ENCODE results near the gene SLC25A26. TPM values are rescaled to one million over a fixed set of nuclear protein-coding genes. Genes with fewer than 3 reads are reported as not detected.
"Not testable (repeated sequence)": the region's sequence is repeated elsewhere in the genome, so short reads cannot be mapped to it uniquely, and the experiment has no call there.

SLC25A26 gene
- total RNA-seq, 4 donors from 2014 or later, result 4.2 to 17.3 (median 12.2) TPM

DNA sequence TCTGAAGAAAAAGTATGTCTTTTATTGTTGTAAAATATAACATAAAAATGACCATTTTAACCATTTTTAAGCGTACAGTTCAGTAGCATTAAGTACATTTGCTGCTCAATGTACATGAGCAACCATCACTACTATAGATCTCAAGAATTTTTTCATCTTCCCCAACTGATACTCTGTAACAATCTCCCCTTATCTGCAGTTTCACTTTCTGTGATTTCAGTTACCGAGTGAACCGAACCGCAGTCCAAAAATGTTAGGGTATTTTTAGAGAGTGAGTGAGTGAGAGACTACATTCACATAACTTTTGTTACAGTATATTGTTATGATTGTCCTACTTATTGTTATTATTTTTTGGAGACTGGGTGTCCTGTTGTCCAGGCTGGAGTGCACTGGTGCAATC, 9.0 kb upstream of the SLC25A26 start:
- 71 to 77% methylated on average over 4 of the region's 4 CpGs for WGBS, 2 donors (ENCODE audit: low coverage in 1 of 2)
- in situ Hi-C loops (cut with MboI; ENCODE audit: low pct_ligation_motif_present in 1 of 4, low pct_unique_long_range_greater_than_20kb in 1 of 4, low sequenced_read_pairs in 3 of 4), result no loop called here
- no peak for TF ChIP-seq POLR2AphosphoS5 (IDR thresholded peaks at IDR 0.05)
- no peak for TF ChIP-seq POLR2A (IDR thresholded peaks at IDR 0.05)
- TF ChIP-seq, protein P1, sequence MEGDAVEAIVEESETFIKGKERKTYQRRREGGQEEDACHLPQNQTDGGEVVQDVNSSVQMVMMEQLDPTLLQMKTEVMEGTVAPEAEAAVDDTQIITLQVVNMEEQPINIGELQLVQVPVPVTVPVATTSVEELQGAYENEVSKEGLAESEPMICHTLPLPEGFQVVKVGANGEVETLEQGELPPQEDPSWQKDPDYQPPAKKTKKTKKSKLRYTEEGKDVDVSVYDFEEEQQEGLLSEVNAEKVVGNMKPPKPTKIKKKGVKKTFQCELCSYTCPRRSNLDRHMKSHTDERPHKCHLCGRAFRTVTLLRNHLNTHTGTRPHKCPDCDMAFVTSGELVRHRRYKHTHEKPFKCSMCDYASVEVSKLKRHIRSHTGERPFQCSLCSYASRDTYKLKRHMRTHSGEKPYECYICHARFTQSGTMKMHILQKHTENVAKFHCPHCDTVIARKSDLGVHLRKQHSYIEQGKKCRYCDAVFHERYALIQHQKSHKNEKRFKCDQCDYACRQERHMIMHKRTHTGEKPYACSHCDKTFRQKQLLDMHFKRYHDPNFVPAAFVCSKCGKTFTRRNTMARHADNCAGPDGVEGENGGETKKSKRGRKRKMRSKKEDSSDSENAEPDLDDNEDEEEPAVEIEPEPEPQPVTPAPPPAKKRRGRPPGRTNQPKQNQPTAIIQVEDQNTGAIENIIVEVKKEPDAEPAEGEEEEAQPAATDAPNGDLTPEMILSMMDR (IDR thresholded peaks at IDR 0.05), result no peak
- TF ChIP-seq EP300 (IDR thresholded peaks at IDR 0.05; ENCODE audit: low read depth), result no peak
- intact Hi-C loops (cut with DNase I; ENCODE audit: low total_unique reads), result no loop called here
- Histone ChIP-seq H3K36me3 (no peaks in the 10 kb centered on the region), H3K4me1 (no peaks in the 10 kb centered on the region), H3K27me3 (no peaks in the 10 kb centered on the region), H3K4me3 (no peak overlapping the region), H3K27ac (no peak overlapping the region), H3K9me3 (no peaks in the 10 kb centered on the region)
- no peak for DNase-seq

DNA sequence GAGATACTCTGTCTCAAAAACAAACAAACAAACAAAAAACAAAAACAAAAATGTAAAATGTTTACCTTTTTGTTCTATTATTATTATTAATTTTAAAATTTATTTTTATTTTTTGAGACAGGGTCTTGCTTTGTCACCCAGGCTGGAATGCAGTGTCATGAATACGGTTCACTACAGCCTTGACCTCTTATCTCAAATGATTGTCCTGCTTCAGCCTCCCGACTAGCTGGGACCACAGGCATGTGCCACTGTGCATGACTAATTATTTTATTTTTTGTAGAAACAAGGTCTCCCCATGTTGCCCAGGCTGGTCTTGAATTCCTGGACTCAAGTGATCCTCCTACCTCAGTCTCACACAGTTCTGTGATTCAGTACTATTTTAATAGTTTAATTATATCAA, 5.7 kb upstream of the SLC25A26 start:
- H3K9me3 ChIP-seq, result no peaks in the 10 kb centered on the region
- H3K4me3 ChIP-seq, result no peak overlapping the region
- H3K36me3 ChIP-seq, result no peaks in the 10 kb centered on the region
- no peak for TF ChIP-seq POLR2AphosphoS5 (IDR thresholded peaks at IDR 0.05)
- no peak for TF ChIP-seq EP300 (IDR thresholded peaks at IDR 0.05; ENCODE audit: low read depth)
- TF ChIP-seq, protein P1 (IDR thresholded peaks at IDR 0.05), result no peak
- no peak for TF ChIP-seq POLR2A (IDR thresholded peaks at IDR 0.05)
- H3K27me3 ChIP-seq, result no peaks in the 10 kb centered on the region
- H3K4me1 ChIP-seq, result peaks cover 2 to 4% (median 3%) of the 10 kb centered on the region in 4 donors
- no peak overlapping the region for H3K27ac ChIP-seq
- in situ Hi-C loops (cut with MboI; ENCODE audit: low pct_ligation_motif_present in 1 of 4, low pct_unique_long_range_greater_than_20kb in 1 of 4, low sequenced_read_pairs in 3 of 4) (no loop called here), intact Hi-C loops (cut with DNase I; ENCODE audit: low total_unique reads) (no loop called here)
- no peak for DNase-seq
- WGBS, 2 donors (ENCODE audit: low coverage in 1 of 2), result 70 to 80% methylated on average over 2 of the region's 2 CpGs

DNA sequence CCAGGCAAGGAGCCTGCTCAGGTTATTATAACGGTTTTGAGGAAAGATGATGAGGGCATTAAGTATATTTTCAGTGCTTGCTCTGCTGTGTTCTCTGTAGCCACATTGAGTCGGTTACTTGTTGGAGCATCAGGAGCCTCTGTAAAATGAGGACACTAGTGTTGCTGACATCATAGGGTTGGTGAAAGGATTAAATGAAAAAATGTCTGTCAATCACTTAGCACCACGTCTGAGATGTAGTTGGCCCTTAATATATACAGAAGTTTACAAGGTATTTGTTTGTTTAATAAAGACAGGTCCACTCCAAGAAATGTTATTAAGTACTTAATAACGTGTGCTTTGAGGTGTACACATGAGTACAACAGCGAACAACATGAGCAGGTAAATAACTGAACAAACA, 735 bp upstream of the SLC25A26 start:
- Histone ChIP-seq H3K27ac (peak overlapping the region; percentile 75 to 85 (median 82)), H3K9me3 (no peaks in the 10 kb centered on the region), H3K4me1 (peaks cover 5 to 16% (median 12%) of the 10 kb centered on the region in 4 donors), H3K4me3 (peak overlapping the region; percentile 53 to 83 (median 72)), H3K27me3 (no peaks in the 10 kb centered on the region), H3K36me3 (no peaks in the 10 kb centered on the region)
- intact Hi-C loops (cut with DNase I; ENCODE audit: low total_unique reads) (no loop called here), in situ Hi-C loops (cut with MboI; ENCODE audit: low pct_ligation_motif_present in 1 of 4, low pct_unique_long_range_greater_than_20kb in 1 of 4, low sequenced_read_pairs in 3 of 4) (no loop called here)
- no peak for TF ChIP-seq EP300 (IDR thresholded peaks at IDR 0.05; ENCODE audit: low read depth)
- TF ChIP-seq POLR2AphosphoS5 (IDR thresholded peaks at IDR 0.05), result no peak
- TF ChIP-seq, protein P1 (IDR thresholded peaks at IDR 0.05), result no peak
- no peak for TF ChIP-seq POLR2A (IDR thresholded peaks at IDR 0.05)
- 15% methylated on average over 5 of the region's 5 CpGs for WGBS, 2 donors (ENCODE audit: low coverage in 1 of 2)
- DNase-seq, result no peak

DNA sequence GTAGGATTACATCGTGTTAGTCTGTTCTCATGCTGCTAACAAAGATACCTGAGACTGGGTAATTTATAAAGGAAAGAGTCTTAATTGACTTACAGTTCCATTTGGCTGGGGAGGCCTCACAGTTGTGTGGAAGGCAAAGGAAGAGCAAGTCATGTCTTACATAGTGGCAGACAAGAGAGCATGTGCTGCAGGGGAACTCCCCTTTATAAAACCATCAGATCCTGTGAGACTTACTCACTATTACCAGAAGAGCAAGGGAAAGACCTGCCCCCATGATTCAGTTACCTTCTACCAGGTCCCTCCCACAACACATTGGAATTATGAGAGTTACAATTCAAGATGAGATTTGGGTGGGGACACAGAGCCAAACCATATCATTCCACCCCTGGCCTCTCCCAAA, 3.4 kb downstream of the SLC25A26 start:
- Histone ChIP-seq H3K27me3 (no peaks in the 10 kb centered on the region), H3K4me1 (peaks cover 5 to 16% (median 12%) of the 10 kb centered on the region in 4 donors), H3K4me3 (no peak overlapping the region), H3K9me3 (no peaks in the 10 kb centered on the region), H3K36me3 (no peaks in the 10 kb centered on the region), H3K27ac (no peak overlapping the region)
- in situ Hi-C loops (cut with MboI; ENCODE audit: low pct_ligation_motif_present in 1 of 4, low pct_unique_long_range_greater_than_20kb in 1 of 4, low sequenced_read_pairs in 3 of 4) (no loop called here), intact Hi-C loops (cut with DNase I; ENCODE audit: low total_unique reads) (no loop called here)
- 97 to 100% methylated on average over 1 of the region's 1 CpG for WGBS, 2 donors (ENCODE audit: low coverage in 1 of 2)
- TF ChIP-seq, protein P1 (IDR thresholded peaks at IDR 0.05), result no peak
- no peak for TF ChIP-seq POLR2AphosphoS5 (IDR thresholded peaks at IDR 0.05)
- no peak for TF ChIP-seq EP300 (IDR thresholded peaks at IDR 0.05; ENCODE audit: low read depth)
- no peak for TF ChIP-seq POLR2A (IDR thresholded peaks at IDR 0.05)
- DNase-seq, result no peak

DNA sequence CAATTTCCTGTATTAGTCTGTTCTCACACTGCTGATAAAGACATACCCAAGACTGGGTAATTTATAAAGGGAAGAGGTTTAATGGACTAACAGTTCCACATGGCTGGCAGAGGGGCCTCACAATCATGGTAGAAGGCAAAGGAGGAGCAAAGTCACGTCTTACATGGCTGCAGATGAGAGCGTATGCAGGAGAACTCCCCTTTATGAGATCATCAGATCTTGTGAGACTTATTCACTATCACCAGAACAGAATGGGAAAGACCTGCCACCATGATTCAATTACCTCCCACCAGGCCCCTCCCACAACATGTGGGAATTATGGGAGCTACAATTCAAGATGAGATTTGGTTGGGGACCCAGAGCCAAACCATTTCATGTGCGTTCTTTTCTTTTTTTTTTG, 5.3 kb downstream of the SLC25A26 start:
- H3K27me3 ChIP-seq; H3K9me3 ChIP-seq; H3K36me3 ChIP-seq; intact Hi-C loops (cut with DNase I; ENCODE audit: low total_unique reads); DNase-seq; H3K27ac ChIP-seq; in situ Hi-C loops (cut with MboI; ENCODE audit: low pct_ligation_motif_present in 1 of 4, low pct_unique_long_range_greater_than_20kb in 1 of 4, low sequenced_read_pairs in 3 of 4); H3K4me3 ChIP-seq: not testable (repeated sequence)
- 93 to 94% methylated on average over 2 to 3 of the region's 3 CpGs for whole genome bisulfite sequencing, 2 donors (ENCODE audit: low coverage in 1 of 2)
- peaks cover 0 to 10% (median 7%) of the 10 kb centered on the region in 4 donors for H3K4me1 ChIP-seq

Data from transverse colon (tissue), 4 donors.